Ascending aorta (tissue), 2 donors: ENCODE data around the gene LGALS1. TPM values are rescaled to one million over a fixed set of nuclear protein-coding genes. Genes with fewer than 3 reads are reported as not detected.
A peak's percentile ranks its signal among the peaks of the same experiment; 100 is the strongest.
"Not testable (repeated sequence)": the region's sequence is repeated elsewhere in the genome, so short reads cannot be mapped to it uniquely, and the experiment has no call there.

Source experiments
- DNase-seq, 2 donors: peaks; one replicate each; pipeline ENCODE4 v3.0.0-alpha.2; 2019; ENCODE audit warnings: low spot score in 2 of 2
- H3K27ac ChIP-seq, 2 donors: fragments of 200-600 bp; sonication (generic); one replicate each; pipeline ENCODE4 v1.5.1; 2016 to 2017; ENCODE audit warnings: mild to moderate bottlenecking in 1 of 2
- H3K27me3 ChIP-seq: fragments of 200-600 bp; sonication (generic); one replicate; pipeline ENCODE4 v1.5.1; 2017
- H3K36me3 ChIP-seq, 2 donors: fragments of 200-600 bp; sonication (generic); one replicate each; pipeline ENCODE4 v1.5.1; 2016
- H3K4me1 ChIP-seq, 2 donors: fragments of 200-600 bp; sonication (generic); one replicate each; pipeline ENCODE4 v1.5.1; 2016 to 2017; ENCODE audit warnings: mild to moderate bottlenecking in 1 of 2
- H3K4me3 ChIP-seq, 2 donors: fragments of 200-600 bp; sonication (generic); one replicate each; pipeline ENCODE4 v1.5.1; 2016 to 2017; ENCODE audit warnings: mild to moderate bottlenecking in 1 of 2
- H3K9me3 ChIP-seq, 2 donors: fragments of 200-600 bp; sonication (generic); one replicate each; pipeline ENCODE4 v1.5.1; 2016
- CTCF ChIP-seq, 3 experiments: fragments of 200-600 bp in 2 of 3; fragments of 450-650 bp in 1 of 3; sonication (generic) in 2 of 3; IDR thresholded peaks; one replicate each; pipeline ENCODE4 v1.5.1; 2016 to 2019; ENCODE audit warnings: antibody characterized with exemption in 3 of 3, mild to moderate bottlenecking in 1 of 3, moderate library complexity in 1 of 3
- intact Hi-C: fragments of 100-400 bp; cut with DNase I; formaldehyde crosslinking; loops from one replicate; pipeline ENCODE4 v1.15.1; 2023
- total RNA-seq: library from RNA; depleted of rRNA; stranded (reverse); fragments of >200 nt; gene quantifications from one replicate; pipeline ENCODE4 v1.1.0, GENCODE V29; 2016

LGALS1 gene
- total RNA-seq, 1 donor from 2014 or later, result 2,009 TPM

- no peak for TF ChIP-seq CTCF (IDR thresholded peaks at IDR 0.05)
Observed at GRCh38 chr22:37716708-37717107, 41.3 kb downstream of the LGALS1 start.

DNA sequence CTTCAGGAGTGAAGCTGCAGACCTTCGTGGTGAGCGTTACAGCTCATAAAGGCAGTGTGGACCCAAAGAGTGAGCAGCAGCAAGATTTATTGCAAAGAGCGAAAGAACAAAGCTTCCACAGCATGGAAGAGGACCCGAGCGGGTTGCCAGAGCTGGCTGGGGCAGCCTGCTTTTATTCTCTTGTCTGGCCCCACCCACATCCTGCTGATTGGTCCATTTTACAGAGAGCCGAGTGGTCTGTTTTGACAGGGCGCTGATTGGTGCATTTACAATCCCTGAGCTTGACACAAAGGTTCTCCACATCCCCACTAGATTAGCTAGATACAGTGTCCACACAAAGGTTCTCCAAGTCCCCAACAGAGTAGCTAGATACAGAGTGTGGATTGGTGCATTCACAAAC, 41.8 kb downstream of the LGALS1 start:
- H3K27me3 ChIP-seq, DNase-seq, intact Hi-C loops, H3K36me3 ChIP-seq, H3K4me1 ChIP-seq, H3K9me3 ChIP-seq, H3K27ac ChIP-seq, H3K4me3 ChIP-seq: not testable (repeated sequence)

More at GRCh38 chr22:37716708-37717107, 41.3 kb downstream of the LGALS1 start:
- Histone ChIP-seq H3K9me3 (no peaks in the 10 kb centered on the region), H3K36me3 (no peaks in the 10 kb centered on the region), H3K4me1 (no peaks in the 10 kb centered on the region), H3K27ac (no peak overlapping the region), H3K27me3 (no peaks in the 10 kb centered on the region), H3K4me3 (no peak overlapping the region)
- intact Hi-C loops, result no loop called here
- DNase-seq, result no peak

DNA sequence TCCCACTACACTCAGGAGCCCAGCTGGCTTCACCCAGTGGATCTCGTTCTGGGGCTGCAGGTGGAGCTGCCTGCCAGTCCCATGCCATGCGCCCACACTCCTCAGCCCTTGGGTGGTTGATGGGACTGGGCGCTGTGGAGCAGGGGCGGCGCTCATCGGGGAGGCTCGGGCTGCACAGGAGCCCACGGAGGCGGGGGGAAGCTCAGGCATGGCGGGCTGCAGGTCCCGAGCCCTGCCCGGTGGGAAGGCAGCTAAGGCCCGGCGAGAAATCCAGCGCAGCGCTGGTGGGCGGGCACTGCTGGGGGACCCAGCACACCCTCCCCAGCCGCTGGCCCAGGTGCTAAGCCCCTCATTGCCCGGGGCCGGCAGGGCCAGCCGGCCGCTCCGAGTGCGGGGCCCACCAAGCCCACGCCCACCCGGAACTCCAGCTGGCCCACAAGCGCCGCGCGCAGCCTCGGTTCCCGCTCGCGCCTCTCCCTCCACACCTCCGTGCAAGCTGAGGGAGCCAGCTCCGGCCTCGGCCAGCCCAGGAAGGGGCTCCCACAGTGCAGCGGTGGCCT, 42.4 kb downstream of the LGALS1 start:
- H3K4me1 ChIP-seq, H3K9me3 ChIP-seq, H3K4me3 ChIP-seq, DNase-seq, H3K27me3 ChIP-seq, intact Hi-C loops, H3K36me3 ChIP-seq, H3K27ac ChIP-seq: not testable (repeated sequence)

- no peak for TF ChIP-seq CTCF (IDR thresholded peaks at IDR 0.05)
- DNase-seq, result no peak
- intact Hi-C loops, result no loop called here
Observed at GRCh38 chr22:37725551-37726240, 50.3 kb downstream of the LGALS1 start.

DNA sequence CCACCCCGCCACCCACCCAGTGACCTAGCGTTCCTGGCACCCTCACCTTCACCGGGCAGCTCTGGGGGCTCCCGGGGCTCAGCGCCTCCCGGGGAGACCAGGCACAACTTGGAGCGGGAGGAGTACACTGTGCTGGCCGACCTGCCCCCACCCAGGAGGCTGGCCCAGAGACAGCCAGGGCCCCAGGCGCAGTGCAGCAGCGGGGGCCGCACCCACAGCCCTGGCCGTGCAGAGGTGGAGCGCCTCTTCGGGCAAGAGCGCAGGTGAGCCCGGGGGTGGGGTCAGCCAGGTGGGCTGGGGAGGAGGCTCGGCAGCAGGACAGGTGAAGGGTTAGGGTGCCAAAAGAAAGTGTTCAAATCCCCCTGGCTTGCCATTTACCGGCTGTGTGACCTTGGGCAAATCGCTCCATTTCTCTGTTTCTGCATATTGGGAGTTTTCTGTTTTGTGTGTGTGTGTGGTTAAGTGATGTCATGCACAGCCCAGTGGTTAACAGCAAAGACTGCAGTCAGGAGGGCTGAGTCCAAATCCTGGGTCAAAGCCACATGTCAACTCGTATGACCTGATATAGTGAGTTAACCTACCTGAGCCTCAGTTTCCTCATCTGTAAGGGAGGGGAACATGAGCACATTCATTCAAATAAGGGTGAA, 50.9 kb downstream of the LGALS1 start:
- no peaks in the 10 kb centered on the region for H3K27me3 ChIP-seq
- intact Hi-C loops, result no loop called here
- H3K9me3 ChIP-seq, result no peaks in the 10 kb centered on the region
- H3K36me3 ChIP-seq, result no peaks in the 10 kb centered on the region
- H3K27ac ChIP-seq, result no peak overlapping the region
- H3K4me1 ChIP-seq, result peaks cover 0 to 10% of the 10 kb centered on the region in 2 donors
- no peak for TF ChIP-seq CTCF (IDR thresholded peaks at IDR 0.05)
- H3K4me3 ChIP-seq, result no peak overlapping the region
- no peak for DNase-seq

More at GRCh38 chr22:37725551-37726240, 50.3 kb downstream of the LGALS1 start:
- H3K9me3 ChIP-seq, result no peaks in the 10 kb centered on the region
- H3K4me1 ChIP-seq, result peaks cover 0 to 10% of the 10 kb centered on the region in 2 donors
- H3K36me3 ChIP-seq, result no peaks in the 10 kb centered on the region
- H3K27ac ChIP-seq, result no peak overlapping the region
- no peaks in the 10 kb centered on the region for H3K27me3 ChIP-seq
- H3K4me3 ChIP-seq, result no peak overlapping the region

DNA sequence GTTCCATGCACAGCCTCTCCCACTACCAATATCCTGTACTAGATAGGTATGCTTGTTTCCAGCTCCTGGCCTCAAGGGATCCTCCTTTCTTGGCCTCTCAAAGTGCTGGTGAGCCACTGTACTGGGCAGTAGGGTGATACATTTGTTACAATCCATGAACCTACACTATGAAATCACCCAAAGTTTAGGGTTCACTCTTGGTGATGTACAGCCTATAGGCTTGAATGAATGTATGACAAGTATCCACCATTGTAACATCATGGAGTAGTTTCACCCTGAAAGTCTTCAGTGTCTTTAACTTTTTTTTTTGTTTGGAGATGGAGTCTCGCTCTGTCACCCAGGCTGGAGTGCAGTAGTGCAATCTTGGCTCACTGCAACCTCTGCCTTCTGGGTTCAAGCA, 53.2 kb downstream of the LGALS1 start:
- H3K27ac ChIP-seq, result peak overlapping the region; percentile 31 to 77

More for the DNA sequence above, 53.2 kb downstream of the LGALS1 start:
- no peak for TF ChIP-seq CTCF (IDR thresholded peaks at IDR 0.05)
- H3K36me3 ChIP-seq, result no peaks in the 10 kb centered on the region
- no peaks in the 10 kb centered on the region for H3K27me3 ChIP-seq
- peaks cover 0 to 10% of the 10 kb centered on the region in 2 donors for H3K4me1 ChIP-seq
- H3K4me3 ChIP-seq, result no peak overlapping the region
- no peaks in the 10 kb centered on the region for H3K9me3 ChIP-seq
- no peak for DNase-seq
- intact Hi-C loops, result loop anchor here (1.0 kb wide), 1 partner anchor 32 kb away; no protein-coding TSS in a partner anchor

Other genes with a start within 250 kb of the LGALS1 start
- gene ELFN2, start 248.2 kb upstream of the LGALS1 start, total RNA-seq, result not detected
- gene MFNG, start 189.3 kb upstream of the LGALS1 start, total RNA-seq, result 101 TPM
- gene CARD10, start 156.2 kb upstream of the LGALS1 start, total RNA-seq, result 21.0 TPM
- 100 TPM for gene CDC42EP1, start 115.2 kb upstream of the LGALS1 start, total RNA-seq
- gene LGALS2, start 95.5 kb upstream of the LGALS1 start, total RNA-seq, result not detected
- gene GGA1, start 66.8 kb upstream of the LGALS1 start, total RNA-seq, result 53.5 TPM
- gene SH3BP1, start 36.0 kb upstream of the LGALS1 start, total RNA-seq, result 33.7 TPM
- gene PDXP, start 16.9 kb upstream of the LGALS1 start, total RNA-seq, result 10.6 TPM
- 4.0 TPM for gene NOL12, start 10.7 kb downstream of the LGALS1 start, total RNA-seq
- 253 TPM for gene TRIOBP, start 21.4 kb downstream of the LGALS1 start, total RNA-seq
- gene GCAT, start 132.3 kb downstream of the LGALS1 start, total RNA-seq, result 4.5 TPM
- not detected for gene GALR3, start 147.7 kb downstream of the LGALS1 start, total RNA-seq
- gene ANKRD54, start 168.7 kb downstream of the LGALS1 start, total RNA-seq, result 61.8 TPM
- gene EIF3L, start 173.8 kb downstream of the LGALS1 start, total RNA-seq, result 256 TPM
- gene MICALL1, start 230.7 kb downstream of the LGALS1 start, total RNA-seq, result 43.9 TPM